Stimulated activated CD4-positive, alpha-beta T cell treated with anti-CD3 and anti-CD28 coated beads, Interleukin-2, amount 100 ng/mL, for 4 hours (primary cell): ENCODE measurements around the gene RAX2.
"Not testable (repeated sequence)": the region's sequence is repeated elsewhere in the genome, so short reads cannot be mapped to it uniquely, and the experiment has no call there.

Source experiments
- DNase-seq: peaks from one replicate; pipeline ENCODE4 v3.0.0-alpha.2; 2020; ENCODE audit warnings: low read depth

RAX2 gene

GRCh38 chr19:3760871-3761361 is 11.1 kb downstream of the RAX2 start:
- DNase-seq = no peak

- no peak for DNase-seq
These were observed 12.4 kb downstream of the RAX2 start for GRCh38 chr19:3759482-3760254.

GRCh38 chr19:3758297-3758696 is 13.7 kb downstream of the RAX2 start:
- DNase-seq = not testable (repeated sequence)

GRCh38 chr19:3757705-3758104 is 14.3 kb downstream of the RAX2 start:
- not testable (repeated sequence) for DNase-seq

- DNase-seq = no peak
These were observed 18.2 kb downstream of the RAX2 start for GRCh38 chr19:3753631-3754410.

GRCh38 chr19:3752492-3752891 is 19.5 kb downstream of the RAX2 start:
- DNase-seq = no peak

GRCh38 chr19:3751236-3751635 is 20.8 kb downstream of the RAX2 start:
- DNase-seq = no peak

GRCh38 chr19:3750211-3750610 is 21.8 kb downstream of the RAX2 start:
- no peak for DNase-seq

- no peak for DNase-seq
These were observed 23.1 kb downstream of the RAX2 start for GRCh38 chr19:3748965-3749364.

- no peak for DNase-seq
These were observed 25.5 kb downstream of the RAX2 start for GRCh38 chr19:3746371-3747056.

- no peak for DNase-seq
These were observed 26.5 kb downstream of the RAX2 start for GRCh38 chr19:3745363-3746045.

- DNase-seq = no peak
These were observed 28.5 kb downstream of the RAX2 start for GRCh38 chr19:3743486-3743885.

- DNase-seq = no peak
These were observed 31.6 kb downstream of the RAX2 start for GRCh38 chr19:3740431-3740830.

GRCh38 chr19:3738477-3739220 is 33.4 kb downstream of the RAX2 start:
- no peak for DNase-seq

- no peak for DNase-seq
These were observed 34.4 kb downstream of the RAX2 start for GRCh38 chr19:3737487-3738205.

- no peak for DNase-seq
These were observed 35.8 kb downstream of the RAX2 start for GRCh38 chr19:3736106-3736724.

- no peak for DNase-seq
These were observed 37.8 kb downstream of the RAX2 start for GRCh38 chr19:3734310-3734600.

- DNase-seq = no peak
These were observed 38.3 kb downstream of the RAX2 start for GRCh38 chr19:3733549-3734309.

GRCh38 chr19:3732108-3732507 is 39.9 kb downstream of the RAX2 start:
- no peak for DNase-seq
